GM19468 (cell line): ENCODE results near the gene CIAO3.
A peak's percentile ranks its signal among the peaks of the same experiment; 100 is the strongest.
"Not testable (repeated sequence)": the region's sequence is repeated elsewhere in the genome, so short reads cannot be mapped to it uniquely, and the experiment has no call there.

Experiments used
- ATAC-seq: cut with Tn5 transposase; IDR thresholded peaks from one replicate; pipeline ENCODE4 v1.9.1; 2021; ENCODE audit warnings: mild to moderate bottlenecking, moderate library complexity, moderate number of reproducible peaks; ENCODE audit not compliant: unreplicated experiment; ENCODE audit errors: extremely low read depth

CIAO3 gene

DNA sequence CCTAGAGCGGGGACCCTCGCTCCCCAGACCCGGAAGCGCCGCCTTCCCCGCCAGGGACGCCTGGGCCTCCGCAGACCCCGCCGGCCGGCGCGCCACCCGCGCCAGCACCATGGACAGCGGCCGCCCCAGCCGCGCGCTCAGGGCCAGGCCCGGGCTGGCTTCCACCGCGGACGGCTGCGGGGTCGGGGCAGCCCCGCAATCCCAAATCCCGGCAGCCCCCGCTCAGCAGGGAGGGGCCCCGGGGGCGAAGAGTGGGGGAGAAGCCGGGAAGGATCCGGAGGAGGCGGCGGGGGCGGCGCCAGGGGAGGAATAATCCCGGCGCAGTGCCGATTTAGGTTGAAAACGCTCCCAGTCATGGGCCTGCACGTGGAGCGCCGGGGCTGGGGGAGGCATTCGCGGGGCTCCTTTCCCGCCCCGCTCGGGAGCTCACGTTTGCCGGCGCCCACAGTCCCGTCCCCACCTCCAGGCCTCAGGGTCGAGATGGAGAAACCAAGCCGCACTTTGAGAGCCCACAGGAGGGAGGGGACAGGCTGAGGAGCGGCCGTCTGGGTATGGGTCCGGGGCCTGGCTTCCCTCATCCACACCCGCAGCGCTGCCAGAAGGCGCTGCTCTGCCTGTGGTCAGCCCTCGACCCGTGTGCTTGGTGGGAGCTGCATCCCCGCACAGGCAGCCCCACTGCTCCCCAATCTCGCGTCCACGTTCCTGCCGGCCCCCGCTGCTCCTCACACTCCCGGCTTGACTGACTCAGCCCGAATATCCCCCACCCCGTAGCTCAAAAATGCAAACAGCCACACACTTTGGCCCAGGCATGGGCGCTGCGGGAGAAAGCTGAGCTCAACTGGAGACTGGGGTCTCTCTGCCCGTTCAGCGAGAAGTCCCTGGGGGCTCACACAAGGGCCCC lies 39.9 kb downstream of the CIAO3 start:
- no peak for ATAC-seq

GRCh38 chr16:698911-699671 lies 41.7 kb downstream of the CIAO3 start:
- no peak for ATAC-seq

DNA sequence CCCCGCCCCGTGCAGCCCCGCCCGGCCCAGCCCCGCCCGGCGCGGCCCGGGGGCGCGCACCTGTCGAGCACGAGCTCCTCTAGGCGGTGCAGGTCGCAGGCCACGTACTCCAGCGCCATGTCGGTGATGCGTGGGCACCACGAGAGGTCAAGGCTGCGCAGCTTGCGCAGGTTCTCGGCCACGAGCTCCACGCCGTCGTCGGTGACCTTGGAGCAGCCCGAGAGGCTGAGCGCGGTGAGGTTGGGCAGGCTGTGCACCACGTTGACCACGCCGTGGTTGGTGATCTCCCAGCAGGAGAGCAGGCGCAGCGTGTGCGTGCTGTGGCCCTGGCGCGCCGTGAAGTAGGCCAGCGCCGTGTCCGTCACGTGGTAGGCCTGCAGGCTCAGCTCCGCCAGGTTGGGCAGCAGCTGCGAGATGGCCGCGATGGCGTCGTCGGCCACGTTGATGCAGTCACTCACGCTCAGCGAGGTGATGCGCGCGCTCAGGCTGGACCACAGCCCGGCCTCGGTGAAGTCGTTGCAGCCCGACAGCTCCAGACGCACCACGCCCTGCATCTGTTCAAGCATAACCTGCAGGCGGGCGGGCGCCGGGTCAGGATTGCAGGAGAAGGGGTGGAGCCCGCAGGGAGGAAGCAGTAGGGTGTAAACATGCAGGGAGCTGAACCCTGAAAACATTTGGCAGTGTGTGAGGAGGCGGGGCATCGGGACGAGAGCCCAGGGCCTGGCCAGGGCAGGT lies 45.3 kb downstream of the CIAO3 start:
- ATAC-seq = no peak

DNA sequence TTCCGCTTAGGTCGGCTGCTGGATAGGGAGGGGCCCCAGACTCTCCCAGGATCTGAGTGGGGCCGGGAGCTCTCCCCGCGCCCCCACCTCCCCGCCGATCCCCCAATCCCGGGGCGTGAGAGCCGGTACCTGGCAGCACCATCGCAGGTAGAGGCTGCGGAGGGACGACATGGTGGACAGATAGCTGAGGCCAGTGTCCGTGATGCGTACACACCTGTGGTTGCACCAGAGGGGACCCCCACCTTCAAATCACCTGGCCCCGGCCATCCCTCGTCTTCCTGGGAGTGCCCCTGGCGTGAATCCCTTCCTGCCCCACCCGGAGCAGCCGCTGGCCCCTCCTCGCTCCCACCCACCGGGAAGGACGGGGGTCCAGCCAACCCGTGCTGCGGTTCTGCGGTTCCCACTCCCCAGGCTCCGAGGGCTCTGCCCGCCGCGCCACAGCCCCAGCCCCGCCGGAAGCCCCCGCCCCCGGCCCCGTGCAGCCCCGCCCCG lies 45.9 kb downstream of the CIAO3 start:
- no peak for ATAC-seq

- no peak for ATAC-seq
Measured at GRCh38 chr16:694187-694862, 46.5 kb downstream of the CIAO3 start.

- ATAC-seq = no peak
Measured at GRCh38 chr16:693766-694165, 47.0 kb downstream of the CIAO3 start.

DNA sequence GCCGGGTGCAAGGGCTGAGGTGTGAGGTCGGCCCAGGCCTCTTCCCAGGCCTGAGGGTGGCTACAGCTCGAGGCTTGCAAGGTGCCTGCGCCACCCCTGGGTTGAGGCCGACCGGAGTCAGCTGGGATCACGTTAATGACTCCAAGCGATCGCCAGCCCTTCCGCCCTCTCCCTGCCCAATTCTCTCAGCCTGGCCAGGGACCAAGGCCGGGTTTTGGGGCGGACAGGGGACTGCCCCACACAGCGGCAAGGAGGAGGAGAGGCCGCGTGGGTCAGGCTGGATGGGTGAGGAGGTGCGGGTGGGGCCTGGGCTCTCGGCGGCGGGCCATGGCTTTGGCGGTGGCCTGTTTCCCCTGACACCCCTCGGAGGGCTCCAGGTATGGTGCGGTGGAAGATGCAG lies 47.4 kb downstream of the CIAO3 start:
- no peak for ATAC-seq

DNA sequence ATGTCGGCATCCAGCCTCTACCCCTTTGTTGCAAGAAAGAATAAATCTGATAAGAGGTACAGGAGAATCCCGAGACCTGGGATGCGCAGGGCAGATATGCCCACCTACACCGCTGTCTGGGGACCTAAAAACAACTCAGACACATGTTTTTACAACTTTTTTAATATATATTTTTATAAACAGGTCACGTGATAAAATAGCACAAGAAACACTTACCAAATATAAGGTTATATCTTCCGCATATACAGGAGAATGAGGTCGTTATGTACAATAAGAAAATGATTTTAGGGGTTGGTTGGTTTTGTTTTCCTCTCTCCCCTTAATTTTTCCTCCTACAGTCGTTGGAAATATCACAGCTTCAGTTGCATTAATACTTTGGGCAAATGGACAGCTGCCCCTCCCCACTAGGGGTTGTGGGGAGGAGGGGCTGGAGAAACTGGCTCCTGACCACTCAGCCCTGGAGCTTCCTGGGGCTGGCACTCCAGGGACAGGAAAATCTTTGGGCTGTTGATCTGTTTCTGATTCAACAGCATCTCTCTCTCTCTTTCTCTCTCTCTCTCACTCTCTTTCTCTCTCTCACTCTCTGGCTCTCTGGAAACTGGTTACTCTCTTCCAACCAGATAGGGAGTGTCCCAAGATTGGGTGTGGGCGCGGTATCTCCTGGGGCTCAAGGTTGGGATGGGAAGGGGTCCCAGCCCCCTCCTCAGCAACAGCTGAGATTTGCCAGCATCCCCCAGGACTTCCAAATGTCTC lies 48.3 kb downstream of the CIAO3 start:
- no peak for ATAC-seq

- not testable (repeated sequence) for ATAC-seq
Measured at GRCh38 chr16:691242-691641, 49.6 kb downstream of the CIAO3 start.

DNA sequence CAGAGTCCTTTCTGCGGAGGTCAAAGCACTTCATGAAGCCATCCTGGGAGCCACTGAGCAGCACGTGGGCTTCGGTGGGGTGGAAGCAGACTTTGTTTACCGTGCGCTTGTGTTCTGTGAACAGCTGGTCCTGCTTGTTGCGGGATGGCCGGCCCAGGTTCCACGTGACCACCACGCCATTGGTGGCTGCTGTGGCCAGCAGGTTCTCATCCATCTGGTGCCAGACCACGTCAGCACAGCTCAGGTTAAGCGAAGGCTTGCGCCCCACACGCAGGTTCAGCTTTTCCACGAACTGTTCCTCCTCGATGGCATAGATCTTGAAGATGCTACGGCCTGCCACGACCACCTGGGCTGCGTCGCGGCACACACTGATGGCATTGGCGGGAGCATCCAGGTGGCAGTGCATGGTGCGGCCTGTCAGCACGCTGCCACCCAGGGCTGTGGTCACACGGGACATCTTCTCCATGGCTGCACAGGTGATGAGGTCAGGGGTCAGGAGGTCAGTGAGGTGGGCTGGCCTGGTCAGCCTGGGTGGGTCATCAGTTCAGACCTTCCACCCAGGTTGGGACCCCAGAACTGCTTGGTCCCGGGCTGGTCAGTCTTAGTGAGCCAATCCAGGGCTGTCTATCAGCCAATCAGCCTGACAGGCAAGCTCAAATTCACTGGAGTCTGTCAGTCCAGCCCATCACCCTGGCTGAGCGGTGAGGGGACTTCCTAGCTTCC lies 51.5 kb downstream of the CIAO3 start:
- ATAC-seq = no peak

DNA sequence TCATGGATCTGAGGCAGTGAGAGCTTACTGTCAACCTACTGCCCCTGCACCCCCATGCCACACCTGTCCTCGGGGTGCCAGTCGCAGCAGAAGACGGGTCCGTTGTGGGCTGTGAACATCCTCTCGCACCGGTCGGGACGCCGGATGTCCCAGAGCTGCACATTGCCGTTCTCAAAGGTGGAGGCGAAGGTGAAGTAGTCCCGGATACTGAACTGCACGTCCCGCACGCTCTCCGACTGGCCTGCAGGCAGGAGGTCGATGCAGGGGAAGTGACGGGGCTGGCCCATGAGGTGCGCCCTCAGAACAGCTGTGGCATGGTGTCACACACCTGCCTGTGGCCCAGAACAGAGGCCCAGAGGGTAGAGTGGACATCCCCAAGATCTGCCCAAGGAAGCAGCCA lies 53.3 kb downstream of the CIAO3 start:
- no peak for ATAC-seq

DNA sequence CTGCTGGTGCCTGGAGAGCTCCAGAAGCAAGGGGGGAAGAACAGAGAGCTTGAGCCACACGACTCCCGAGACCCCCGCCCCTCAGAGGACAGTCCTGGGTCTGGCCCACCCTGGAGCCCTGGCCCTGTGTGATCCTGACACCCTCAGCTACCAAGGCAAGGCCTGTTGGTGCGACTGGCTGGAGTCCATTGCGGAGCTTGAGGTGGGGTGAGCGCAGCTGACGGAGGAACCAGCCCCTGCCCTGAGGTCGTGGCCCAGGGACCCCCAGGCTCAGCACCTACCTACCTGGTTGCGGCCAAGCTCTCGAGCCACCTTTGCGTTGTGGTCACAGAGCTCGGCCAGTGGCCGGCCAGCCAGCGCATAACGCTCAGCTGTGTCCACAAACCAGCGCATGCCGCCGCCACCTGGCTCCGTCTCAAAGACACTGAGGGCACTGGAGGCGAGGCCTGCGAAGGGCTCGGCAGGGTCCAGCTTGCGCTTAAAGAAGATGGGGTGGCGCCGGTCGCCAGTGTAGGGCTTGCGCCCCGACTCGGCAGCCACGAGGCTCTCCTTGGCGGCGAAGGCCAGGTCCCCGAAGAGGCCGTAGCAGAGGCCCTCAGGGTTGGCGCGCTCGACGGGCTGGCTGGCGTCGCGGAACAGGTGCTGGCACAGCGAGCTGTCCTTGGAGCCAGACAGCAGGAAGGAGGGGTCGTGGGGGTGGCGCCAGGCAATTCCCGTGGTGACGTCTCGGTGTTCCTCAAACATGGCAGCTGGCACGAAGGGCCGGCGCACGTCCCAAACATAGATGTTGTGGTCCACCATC lies 54.1 kb downstream of the CIAO3 start:
- ATAC-seq = no peak

DNA sequence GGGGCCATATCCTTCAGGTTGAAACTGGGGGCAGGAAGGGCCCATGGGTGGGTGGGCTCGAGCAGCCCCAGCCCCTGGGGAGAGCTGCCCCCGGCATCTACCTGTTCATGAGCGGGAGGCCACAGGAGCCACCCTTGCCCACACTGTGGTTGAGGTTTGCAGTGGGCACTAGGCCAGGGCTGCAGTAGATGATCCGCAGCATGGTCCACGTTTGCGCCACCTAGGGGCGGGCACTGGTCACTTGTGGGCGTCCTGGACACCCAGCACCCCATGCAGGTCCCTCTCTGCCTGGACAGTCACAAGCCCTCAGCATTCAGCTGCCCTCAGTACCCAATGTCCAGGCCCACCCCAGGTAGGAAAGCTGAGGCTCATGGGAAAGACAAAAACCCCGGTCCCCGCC lies 54.8 kb downstream of the CIAO3 start:
- no peak for ATAC-seq

DNA sequence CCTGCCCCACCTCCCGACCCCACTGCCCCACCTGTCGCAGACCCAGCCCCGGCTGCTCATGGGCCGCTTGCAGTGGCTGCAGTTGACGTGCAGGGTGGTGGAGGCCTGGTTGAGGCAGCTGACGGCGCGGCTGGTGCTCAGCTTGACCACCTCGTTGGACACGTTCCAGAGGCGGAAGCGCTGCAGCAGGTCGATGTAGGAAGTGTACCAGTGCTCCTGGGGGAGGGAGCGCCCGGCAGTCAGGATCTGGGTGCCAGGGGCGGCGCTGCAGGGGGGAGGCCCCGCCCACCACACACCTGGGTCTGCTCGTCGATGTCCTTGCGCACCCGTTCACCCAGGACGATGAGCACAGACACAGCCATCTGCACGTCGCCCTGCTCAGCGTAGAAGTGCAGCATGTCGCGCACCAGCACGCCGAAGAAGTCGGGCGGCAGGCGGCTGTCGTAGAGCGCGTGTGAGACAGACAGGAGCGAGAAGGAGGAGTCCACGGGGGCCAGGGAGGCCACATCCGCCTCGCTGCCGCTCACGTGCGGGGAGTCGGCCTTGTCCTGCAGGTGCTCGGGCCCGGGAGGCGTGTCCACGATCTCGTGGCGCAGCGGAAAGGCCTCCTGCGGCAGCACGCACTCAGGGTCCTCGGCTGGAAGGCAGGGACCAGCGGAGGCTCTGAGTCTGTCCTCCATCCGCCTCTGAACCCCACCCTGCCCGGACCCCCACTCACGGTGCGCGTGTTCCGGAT lies 55.7 kb downstream of the CIAO3 start:
- no peak for ATAC-seq

GRCh38 chr16:684071-684794 lies 56.6 kb downstream of the CIAO3 start, which contains the start of gene JMJD8:
Gene JMJD8, minus strand, starts transcription at chr16:684334. Its CDS starts 15 bp downstream, at chr16:684319.
- peak; percentile 62 for ATAC-seq

DNA sequence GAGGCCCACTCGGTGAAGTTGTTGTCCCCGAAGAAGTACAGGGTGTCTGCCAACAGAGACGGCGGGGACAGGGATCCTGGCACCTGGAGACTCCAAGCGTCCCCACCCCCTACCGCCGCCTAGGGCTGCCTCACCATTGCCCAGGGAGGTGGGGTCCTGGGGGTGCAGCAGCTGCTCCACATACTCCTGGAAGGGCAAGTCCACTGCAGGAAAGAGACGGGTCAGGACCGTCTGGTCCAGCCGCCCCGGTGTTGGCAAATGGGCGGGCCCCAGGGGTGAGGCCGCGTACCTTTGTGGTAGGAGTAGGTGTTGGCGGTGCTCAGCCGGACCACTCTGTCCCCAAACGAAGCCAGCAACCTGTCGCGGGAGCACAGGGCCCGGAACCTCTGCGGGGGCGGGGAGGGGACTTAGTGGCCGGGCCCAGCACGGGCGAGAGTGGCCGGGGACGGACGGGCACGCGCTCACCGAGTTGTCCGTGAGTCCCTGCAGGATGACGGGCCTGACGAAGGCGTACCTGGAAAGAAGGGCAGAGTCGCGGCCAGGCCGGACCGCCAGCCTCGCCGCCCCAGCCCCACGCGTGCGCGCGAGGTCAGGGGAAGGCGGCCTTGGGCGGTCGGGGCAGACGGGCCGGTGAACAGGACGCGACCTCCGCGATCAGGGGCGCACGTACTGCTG lies 57.3 kb downstream of the CIAO3 start:
- ATAC-seq = no peak
